ENCODE data around the gene KRTAP6-2. TPM values are rescaled to one million over a fixed set of nuclear protein-coding genes. Genes with fewer than 3 reads are reported as not detected.

Gene KRTAP6-2
- total and polyA plus RNA-seq, 12 donors, result not detected

DNA sequence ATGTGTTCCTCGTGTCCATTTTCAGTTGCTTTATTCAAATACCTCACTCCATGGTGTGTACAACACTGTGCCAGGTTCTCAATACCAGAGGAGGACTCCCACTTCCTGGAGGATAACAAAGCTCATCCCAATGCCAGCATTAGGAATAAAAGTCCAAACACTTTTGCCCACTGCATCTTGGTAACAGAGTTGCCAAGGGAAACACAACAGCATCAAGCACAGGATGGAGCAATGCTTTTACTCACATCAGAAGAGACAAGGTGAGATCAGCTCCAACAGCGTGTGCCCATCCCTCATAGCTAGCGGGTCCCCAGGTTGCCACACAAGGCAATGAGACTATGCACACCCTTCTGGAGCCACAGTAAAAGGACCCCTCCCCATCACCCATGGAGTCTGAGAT, 24.7 kb upstream of the KRTAP6-2 start:
- ATAC-seq, result no peak
- intact Hi-C loops (cut with DNase I), result no loop called here

DNA sequence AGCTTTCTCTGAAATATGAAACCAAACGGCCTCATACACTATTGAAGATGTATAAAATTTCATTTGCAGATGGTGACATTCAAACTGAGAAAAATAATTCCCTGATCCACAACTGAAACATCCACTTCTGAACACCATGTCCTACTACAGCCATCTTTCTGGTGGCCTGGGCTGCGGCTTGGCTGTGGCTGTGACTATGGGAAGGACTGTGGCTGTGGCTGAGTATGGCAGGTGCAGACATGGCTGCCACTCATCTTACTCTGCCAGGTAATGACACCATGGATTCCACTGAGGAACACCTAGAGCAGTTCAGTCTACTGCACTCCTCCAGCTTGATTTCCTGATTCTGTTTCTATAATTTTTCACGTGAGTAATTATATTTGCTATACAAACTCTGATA, 21.8 kb upstream of the KRTAP6-2 start, which contains the start of gene KRTAP20-4:
TSS of gene KRTAP20-4 (plus strand) at position 106 of the 400 bp plus-strand sequence.
- Histone ChIP-seq H3K4me1 (no peaks in the 10 kb centered on the region), H3K4me3 (no peak within 1 kb of the TSS), H3K27me3 (no peaks in the 10 kb centered on the region), H3K36me3 (no peaks in the 10 kb centered on the region), H3K9me3 (peaks cover 0 to 11% (median 0%) of the 10 kb centered on the region in 11 donors), H3K27ac (no peak within 1 kb of the TSS)
- ATAC-seq (no peak), DNase-seq (no peak)
- TF ChIP-seq, protein P1, sequence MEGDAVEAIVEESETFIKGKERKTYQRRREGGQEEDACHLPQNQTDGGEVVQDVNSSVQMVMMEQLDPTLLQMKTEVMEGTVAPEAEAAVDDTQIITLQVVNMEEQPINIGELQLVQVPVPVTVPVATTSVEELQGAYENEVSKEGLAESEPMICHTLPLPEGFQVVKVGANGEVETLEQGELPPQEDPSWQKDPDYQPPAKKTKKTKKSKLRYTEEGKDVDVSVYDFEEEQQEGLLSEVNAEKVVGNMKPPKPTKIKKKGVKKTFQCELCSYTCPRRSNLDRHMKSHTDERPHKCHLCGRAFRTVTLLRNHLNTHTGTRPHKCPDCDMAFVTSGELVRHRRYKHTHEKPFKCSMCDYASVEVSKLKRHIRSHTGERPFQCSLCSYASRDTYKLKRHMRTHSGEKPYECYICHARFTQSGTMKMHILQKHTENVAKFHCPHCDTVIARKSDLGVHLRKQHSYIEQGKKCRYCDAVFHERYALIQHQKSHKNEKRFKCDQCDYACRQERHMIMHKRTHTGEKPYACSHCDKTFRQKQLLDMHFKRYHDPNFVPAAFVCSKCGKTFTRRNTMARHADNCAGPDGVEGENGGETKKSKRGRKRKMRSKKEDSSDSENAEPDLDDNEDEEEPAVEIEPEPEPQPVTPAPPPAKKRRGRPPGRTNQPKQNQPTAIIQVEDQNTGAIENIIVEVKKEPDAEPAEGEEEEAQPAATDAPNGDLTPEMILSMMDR (IDR thresholded peaks at IDR 0.05), result no peak
- WGBS, 2 donors, result 78 to 88% methylated on average over 3 of the region's 3 CpGs
- intact Hi-C loops (cut with DNase I), result no loop called here

More for the DNA sequence above, 24.7 kb upstream of the KRTAP6-2 start:
- Histone ChIP-seq H3K36me3 (no peaks in the 10 kb centered on the region), H3K4me3 (no peak overlapping the region), H3K9me3 (peaks cover 0 to 11% (median 0%) of the 10 kb centered on the region in 11 donors), H3K27ac (no peak overlapping the region), H3K27me3 (no peaks in the 10 kb centered on the region), H3K4me1 (no peaks in the 10 kb centered on the region)
- TF ChIP-seq, protein P1 (IDR thresholded peaks at IDR 0.05), result no peak
- 86 to 90% methylated on average over 3 of the region's 3 CpGs for WGBS, 2 donors
- no peak for DNase-seq

DNA sequence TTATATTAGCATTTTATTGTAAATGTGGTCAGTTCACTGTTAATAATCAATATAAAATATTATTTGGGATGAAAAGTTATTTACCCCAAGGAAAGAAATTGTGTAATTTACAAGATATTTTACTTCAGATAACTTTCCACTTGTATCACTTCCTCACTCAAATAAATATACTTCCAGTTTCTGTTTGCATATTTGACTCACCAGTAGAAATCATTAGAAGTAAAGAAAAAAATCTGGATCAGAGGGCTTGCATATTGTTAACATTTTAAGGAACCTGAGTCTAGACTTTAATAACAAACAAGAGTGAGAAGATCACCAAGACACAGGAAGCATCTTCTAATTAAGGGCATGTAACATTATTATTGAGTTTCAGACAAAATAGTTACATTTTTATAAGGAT, 21.4 kb upstream of the KRTAP6-2 start:
- intact Hi-C loops (cut with DNase I), result no loop called here
- ATAC-seq (no peak), DNase-seq (no peak)
- H3K36me3 ChIP-seq, result no peaks in the 10 kb centered on the region
- no peak overlapping the region for H3K4me3 ChIP-seq
- no peaks in the 10 kb centered on the region for H3K27me3 ChIP-seq
- TF ChIP-seq, protein P1 (IDR thresholded peaks at IDR 0.05), result no peak
- peaks cover 0 to 10% (median 0%) of the 10 kb centered on the region in 11 donors for H3K9me3 ChIP-seq
- no peaks in the 10 kb centered on the region for H3K4me1 ChIP-seq
- no peak overlapping the region for H3K27ac ChIP-seq

DNA sequence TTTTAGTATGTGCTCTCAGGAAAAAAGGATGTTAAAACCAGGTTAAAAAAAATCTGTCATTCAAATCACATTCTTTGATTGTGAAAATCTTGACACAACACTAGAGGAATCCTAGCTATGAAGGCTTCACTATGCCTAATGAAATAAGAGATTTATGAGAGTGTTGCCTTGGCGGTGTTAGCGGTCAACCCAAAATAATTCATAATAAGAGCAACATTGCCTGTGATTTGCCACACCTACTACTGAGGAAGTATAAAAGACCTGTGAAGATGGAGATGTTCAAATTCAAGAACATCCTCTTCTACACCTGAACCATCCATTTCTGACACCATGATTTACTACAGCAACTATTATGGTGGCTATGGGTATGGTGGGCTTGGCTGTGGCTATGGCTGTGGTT, 17.4 kb upstream of the KRTAP6-2 start, which contains the start of gene KRTAP20-1:
TSS of gene KRTAP20-1 (plus strand) at position 301 of the 400 bp plus-strand sequence. CDS start at position 331, 30 bp downstream.
- Histone ChIP-seq H3K36me3 (no peaks in the 10 kb centered on the region), H3K4me1 (no peaks in the 10 kb centered on the region), H3K4me3 (no peak within 1 kb of the TSS), H3K27ac (no peak within 1 kb of the TSS), H3K9me3 (peaks cover 0 to 8% (median 0%) of the 10 kb centered on the region in 11 donors), H3K27me3 (no peaks in the 10 kb centered on the region)
- no peak for ATAC-seq
- TF ChIP-seq, protein P1 (IDR thresholded peaks at IDR 0.05), result no peak
- no peak for DNase-seq
- intact Hi-C loops (cut with DNase I), result no loop called here
- 95 to 97% methylated on average over 2 of the region's 2 CpGs for WGBS, 2 donors

All from heart right ventricle (tissue), 16 donors.